ENCODE data around the gene CLEC18B. TPM values are rescaled to one million over a fixed set of nuclear protein-coding genes. Genes with fewer than 3 reads are reported as not detected.
A peak's percentile ranks its signal among the peaks of the same experiment; 100 is the strongest.
"Not testable (repeated sequence)": the region's sequence is repeated elsewhere in the genome, so short reads cannot be mapped to it uniquely, and the experiment has no call there.

CLEC18B gene
- total RNA-seq, 4 donors from 2014 or later = 0.20 TPM; not detected in 3

DNA sequence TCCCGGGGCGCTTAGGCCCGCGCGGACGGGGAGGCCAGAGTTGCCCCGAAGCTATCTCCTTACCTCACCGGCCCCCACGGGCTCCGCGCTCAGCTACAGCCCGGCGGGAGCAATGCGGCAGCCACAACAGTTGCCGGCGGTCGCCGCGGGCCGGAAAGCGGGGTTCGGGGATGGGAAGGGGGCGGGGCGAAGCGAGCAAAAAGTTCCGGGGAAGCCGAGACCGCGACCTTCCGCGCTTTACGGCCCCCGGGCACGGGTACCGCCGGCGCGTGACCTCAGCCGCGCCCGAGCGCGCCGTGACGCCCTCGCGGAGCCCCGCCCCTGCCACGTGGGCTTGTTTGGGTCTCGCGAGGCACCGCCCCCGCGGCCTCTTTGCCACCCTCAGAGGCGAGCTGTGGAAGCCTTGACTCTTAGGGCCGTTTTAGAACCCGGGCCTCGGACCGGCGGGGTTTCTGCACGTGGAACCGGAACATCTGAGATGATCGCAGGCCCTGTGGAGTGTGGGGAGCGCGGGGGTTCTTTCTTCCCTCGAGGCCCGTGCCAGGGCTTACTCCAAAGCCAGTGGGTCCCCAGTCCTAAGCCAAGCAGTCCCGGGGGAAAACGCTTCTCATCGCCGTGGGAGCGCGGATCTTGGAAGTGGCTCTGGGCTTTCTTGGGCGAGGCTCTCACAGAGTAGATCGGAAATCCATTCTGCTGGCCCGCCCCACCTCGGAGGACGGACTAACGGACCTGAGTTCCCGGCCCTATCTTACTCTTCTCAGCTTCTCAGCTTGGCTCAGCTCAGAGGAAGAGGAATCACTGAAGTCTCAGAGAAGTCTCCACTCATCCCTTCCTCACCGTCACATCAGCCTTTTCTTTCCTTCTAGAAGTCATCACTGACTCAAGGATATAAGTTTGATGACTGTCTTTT lies 53.0 kb downstream of the CLEC18B start:
- H3K4me1 ChIP-seq = peaks cover 0 to 43% (median 14%) of the 10 kb centered on the region in 3 donors
- H3K9me3 ChIP-seq, H3K27me3 ChIP-seq, H3K36me3 ChIP-seq: not testable (repeated sequence)
- WGBS, 2 donors (ENCODE audit: low coverage in 1 of 2) = 0 to 9% methylated on average over 1 to 7 of the region's 81 CpGs
- ATAC-seq = peak; percentile 98
- H3K27ac ChIP-seq = peak overlapping the region; percentile 62 to 89 (median 86)
- H3K4me3 ChIP-seq = peak overlapping the region; percentile 61 to 74
- TF ChIP-seq POLR2A (IDR thresholded peaks at IDR 0.05) = peak; percentile 42 to 62
- TF ChIP-seq, protein P1, sequence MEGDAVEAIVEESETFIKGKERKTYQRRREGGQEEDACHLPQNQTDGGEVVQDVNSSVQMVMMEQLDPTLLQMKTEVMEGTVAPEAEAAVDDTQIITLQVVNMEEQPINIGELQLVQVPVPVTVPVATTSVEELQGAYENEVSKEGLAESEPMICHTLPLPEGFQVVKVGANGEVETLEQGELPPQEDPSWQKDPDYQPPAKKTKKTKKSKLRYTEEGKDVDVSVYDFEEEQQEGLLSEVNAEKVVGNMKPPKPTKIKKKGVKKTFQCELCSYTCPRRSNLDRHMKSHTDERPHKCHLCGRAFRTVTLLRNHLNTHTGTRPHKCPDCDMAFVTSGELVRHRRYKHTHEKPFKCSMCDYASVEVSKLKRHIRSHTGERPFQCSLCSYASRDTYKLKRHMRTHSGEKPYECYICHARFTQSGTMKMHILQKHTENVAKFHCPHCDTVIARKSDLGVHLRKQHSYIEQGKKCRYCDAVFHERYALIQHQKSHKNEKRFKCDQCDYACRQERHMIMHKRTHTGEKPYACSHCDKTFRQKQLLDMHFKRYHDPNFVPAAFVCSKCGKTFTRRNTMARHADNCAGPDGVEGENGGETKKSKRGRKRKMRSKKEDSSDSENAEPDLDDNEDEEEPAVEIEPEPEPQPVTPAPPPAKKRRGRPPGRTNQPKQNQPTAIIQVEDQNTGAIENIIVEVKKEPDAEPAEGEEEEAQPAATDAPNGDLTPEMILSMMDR (IDR thresholded peaks at IDR 0.05) = peak in 2 of 4 experiments; percentile 18 to 22
- peak; percentile 57 for TF ChIP-seq POLR2AphosphoS5 (IDR thresholded peaks at IDR 0.05)

DNA sequence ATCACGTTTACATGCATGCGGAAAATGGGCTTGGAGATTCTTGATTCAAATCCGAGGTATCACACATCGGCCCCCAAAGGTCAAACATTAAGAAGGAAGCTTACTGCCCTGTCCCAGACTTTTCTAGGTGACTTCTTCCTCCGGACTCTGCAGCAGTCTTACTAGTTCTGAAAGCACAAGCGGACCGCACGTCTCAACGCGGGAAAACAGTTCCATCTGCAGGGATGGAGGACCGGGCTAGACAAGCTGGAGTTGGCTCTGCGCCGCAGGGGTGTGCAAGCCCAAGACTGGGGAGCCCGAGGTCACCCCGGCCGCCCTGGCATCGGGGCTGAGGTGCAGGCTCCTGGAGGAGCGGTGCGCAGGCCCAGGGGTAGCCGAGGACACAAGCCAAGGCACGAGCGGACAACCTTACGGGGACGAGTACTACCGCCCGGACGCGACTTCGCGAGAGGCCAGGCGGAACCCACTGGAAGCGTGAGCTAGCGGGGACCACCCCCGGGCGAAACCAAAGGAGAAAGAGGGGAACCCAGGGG lies 53.7 kb downstream of the CLEC18B start:
- not testable (repeated sequence) for ATAC-seq, H3K9me3 ChIP-seq, H3K27me3 ChIP-seq
- Histone ChIP-seq H3K27ac (peak overlapping the region; percentile 36 to 89 (median 86)), H3K36me3 (peaks cover 0 to 16% of the 10 kb centered on the region in 2 donors), H3K4me1 (peaks cover 0 to 45% (median 14%) of the 10 kb centered on the region in 3 donors), H3K4me3 (peak overlapping the region; percentile 61 to 74)
- WGBS, 2 donors (ENCODE audit: low coverage in 1 of 2) = 0 to 1% methylated on average over 8 to 13 of the region's 35 CpGs

DNA sequence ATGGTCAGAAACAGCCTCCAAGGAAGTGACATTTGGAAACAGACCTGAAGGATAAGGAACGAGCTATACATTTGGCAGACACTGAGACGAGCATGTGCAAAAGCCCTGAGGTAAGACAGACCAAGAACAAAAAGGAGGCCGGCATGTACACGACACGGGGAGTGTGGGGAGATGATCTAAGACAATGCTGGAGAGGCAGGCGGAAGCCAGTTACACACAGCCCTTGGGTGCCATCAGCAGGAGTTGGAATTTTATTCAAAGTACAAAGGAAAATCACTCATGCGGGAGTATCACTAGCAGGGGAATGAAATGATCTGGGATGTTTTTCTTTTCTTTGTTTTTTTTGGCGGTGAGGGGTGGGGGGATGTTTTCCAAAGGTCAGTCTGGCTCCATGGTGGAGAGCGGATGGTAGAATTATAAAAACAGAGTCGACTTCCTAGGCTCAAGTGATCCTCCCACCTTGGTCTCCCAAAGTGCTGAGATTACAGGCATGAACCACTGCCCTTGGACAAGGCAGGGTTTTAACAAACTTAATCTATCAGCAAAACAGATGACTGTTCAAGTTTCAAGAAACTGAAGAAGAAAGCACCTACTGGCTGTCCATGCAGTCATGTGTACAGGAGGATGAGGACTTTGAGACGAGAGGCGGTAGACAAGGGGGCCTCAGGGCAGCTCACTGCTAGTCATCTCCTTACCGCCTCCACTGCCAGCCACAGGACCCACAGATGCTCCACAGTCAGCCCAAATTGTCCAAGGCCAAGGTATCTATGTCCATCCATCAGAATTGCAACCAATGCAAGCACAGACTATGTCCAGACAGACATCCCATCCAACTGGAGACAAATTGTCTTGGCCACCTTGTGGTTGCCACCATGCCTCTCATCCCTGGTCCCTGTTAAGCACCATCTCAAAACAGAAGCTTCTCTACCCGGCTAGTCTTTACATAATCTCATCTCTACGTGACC lies 59.4 kb downstream of the CLEC18B start:
- H3K27ac ChIP-seq, H3K9me3 ChIP-seq, ATAC-seq, H3K4me3 ChIP-seq, H3K27me3 ChIP-seq: not testable (repeated sequence)
- H3K4me1 ChIP-seq = peaks cover 0 to 40% (median 11%) of the 10 kb centered on the region in 3 donors
- peaks cover 0 to 67% of the 10 kb centered on the region in 2 donors for H3K36me3 ChIP-seq
- WGBS, 2 donors (ENCODE audit: low coverage in 1 of 2) = 79 to 81% methylated on average over 4 to 10 of the region's 15 CpGs

Small RNAs within 50 kb of the gene (small RNA-seq; reads per million reads assigned to genes)
- 0 reads per million in 4 donors for gene AC009053.4
- 0 reads per million in 4 donors for gene RF00019
- 0 reads per million in 4 donors for gene RNU6-237P

Other genes starting within 250 kb of the CLEC18B start
- 100 to 1,000 TPM in 3 of 4 donors, 10 to 100 TPM in 1; 70.5 to 111 (median 105) TPM for gene PSMD7, start 124.7 kb downstream of the CLEC18B start, total RNA-seq
- gene NPIPB15, start 45.2 kb downstream of the CLEC18B start, total RNA-seq = 1 to 10 TPM in 2 of 4 donors, under 1 TPM in 1, not detected in 1; 0.93 to 2.3 (median 1.7) TPM
- 100 to 1,000 TPM; 121 to 151 (median 139) TPM for gene GLG1, start 185.6 kb upstream of the CLEC18B start, total RNA-seq
- gene RFWD3, start 245.4 kb upstream of the CLEC18B start, total RNA-seq = 10 to 100 TPM in 2 of 4 donors, 1 to 10 TPM in 2; 8.1 to 31.9 (median 15.5) TPM

Data from gastroesophageal sphincter (tissue), 4 donors.